Ovary (tissue), 3 donors: ENCODE results near the gene ELF5.

Source experiments
- CTCF ChIP-seq, 3 donors: fragments of 450-650 bp in 2 of 3; fragments of 200-600 bp in 1 of 3; IDR thresholded peaks; one replicate each; pipeline versions ENCODE4 v1.5.1 to v1.8.0; 2016 to 2022; ENCODE audit warnings: antibody characterized with exemption in 3 of 3, mild to moderate bottlenecking in 1 of 3
- POLR2A ChIP-seq: fragments of 450-650 bp; IDR thresholded peaks from one replicate; pipeline ENCODE4 v1.6.1; 2017; ENCODE audit warnings: antibody characterized with exemption, mild to moderate bottlenecking, moderate library complexity
- donor health status: DM: no; HTN: no; CAD: no.

DNA sequence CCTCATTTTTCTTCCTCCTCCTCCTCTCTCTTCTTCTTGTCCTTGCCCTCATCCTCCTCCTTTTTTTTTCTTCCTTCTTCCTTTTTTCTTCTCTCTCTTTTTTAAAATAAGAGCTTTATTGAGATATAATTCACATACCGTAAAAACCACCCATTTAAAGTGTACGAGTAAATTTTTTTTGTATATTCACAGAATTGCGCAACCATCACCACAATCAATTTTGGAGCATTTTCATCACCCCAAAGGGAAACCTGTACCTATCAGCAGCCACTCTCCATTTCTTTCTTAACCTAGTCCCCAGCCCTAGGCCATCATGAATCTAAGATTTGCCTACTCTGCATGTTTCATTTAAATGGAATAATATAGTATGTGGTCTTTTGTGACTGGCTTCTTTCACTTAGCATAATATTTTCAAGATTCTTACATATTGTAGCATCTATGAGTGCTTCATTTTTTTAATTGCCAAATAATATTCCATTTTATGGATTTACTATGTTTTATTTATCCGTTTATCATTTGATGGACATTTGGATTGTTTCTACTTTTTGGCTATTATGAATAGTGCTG is 39.9 kb downstream of the ELF5 start:
- TF ChIP-seq POLR2A (no peak), CTCF (IDR thresholded peaks at IDR 0.05) (no peak)
